Measurements from ENCODE around the gene CBLB.
"Not testable (repeated sequence)": the region's sequence is repeated elsewhere in the genome, so short reads cannot be mapped to it uniquely, and the experiment has no call there.

Gene CBLB

GRCh38 chr3:105747060-105747541, 121.7 kb downstream of the CBLB start:
- DNase-seq: no peak

DNA sequence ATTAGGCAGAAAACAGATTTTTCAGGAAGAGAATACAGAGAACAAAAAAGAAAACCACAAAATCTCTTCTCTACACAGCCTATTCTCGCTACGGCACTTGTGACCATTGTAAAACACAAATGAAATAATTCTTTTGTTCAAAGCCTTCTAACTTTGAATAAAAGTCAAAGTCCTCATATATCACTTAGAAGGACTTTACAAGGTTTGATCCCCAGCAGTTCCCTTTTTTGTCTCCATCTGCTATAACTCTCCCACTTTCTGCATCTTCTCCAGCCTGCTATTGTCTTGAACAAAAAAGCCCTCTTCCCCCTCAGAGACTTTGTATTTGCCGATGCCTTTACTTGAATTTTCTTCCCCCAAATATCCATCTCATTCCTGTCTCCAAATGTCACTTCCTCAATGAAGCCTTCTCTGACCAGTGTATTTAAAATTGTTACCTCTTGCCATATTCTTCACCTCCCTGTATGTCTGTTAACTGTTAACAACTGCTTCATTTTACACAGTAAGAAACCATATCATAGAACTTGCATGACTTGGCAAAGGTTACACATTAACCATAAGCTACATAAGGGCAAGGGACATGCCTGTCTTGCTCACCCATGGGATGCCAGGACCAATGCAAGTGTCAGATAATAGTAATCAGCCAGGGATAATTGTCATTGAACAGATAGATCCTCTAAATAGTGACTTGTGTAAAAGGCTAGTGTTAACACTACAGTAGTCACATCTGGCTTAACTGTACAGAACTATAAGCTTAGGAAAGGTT, 122.4 kb downstream of the CBLB start:
- no peak for DNase-seq

GRCh38 chr3:105745046-105745445, 123.8 kb downstream of the CBLB start:
- no peak for DNase-seq

DNA sequence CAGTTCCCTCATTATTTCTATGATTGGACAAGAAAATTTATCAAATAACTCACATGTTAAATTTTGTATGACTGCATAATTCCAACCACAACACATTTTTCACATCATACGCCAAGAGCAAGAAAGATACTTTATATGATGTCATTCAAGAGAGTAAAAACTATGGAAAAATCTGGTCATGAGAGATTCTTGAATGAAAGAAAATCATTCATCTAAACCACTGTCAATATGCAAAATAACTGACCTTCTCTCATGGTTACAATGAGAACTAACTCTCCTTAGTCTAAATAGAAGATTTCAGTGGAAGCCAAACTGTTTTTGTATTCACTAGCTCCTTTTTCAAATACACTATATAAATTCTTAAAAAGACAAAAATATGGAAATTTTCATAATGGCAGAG, 124.6 kb downstream of the CBLB start:
- DNase-seq: no peak

GRCh38 chr3:105733356-105733755, 135.5 kb downstream of the CBLB start:
- no peak for DNase-seq

- no peak for DNase-seq
Observed at GRCh38 chr3:105731686-105732085, 137.1 kb downstream of the CBLB start.

- DNase-seq: no peak
Observed at GRCh38 chr3:105730801-105731354, 137.9 kb downstream of the CBLB start.

DNA sequence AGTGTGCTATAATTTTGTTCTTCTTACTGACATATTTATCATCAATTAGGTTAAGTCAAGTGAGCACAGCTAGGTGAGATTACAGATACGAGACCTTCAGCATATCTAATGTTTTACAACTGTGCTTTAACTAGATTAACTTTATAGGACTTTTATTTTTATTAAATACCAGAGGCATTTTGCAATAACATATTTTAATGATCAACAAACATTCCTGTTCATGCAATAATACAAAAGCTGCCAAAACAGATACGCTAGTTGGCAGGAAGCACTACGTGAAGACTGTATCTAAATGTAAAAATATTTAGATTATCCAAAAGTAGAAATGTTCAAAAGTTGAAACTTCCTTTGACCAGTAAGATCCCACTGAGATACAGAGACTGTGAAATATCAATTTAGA, 139.1 kb downstream of the CBLB start:
- no peak for DNase-seq

- no peak for DNase-seq
Observed at GRCh38 chr3:105728771-105729312, 140.0 kb downstream of the CBLB start.

DNA sequence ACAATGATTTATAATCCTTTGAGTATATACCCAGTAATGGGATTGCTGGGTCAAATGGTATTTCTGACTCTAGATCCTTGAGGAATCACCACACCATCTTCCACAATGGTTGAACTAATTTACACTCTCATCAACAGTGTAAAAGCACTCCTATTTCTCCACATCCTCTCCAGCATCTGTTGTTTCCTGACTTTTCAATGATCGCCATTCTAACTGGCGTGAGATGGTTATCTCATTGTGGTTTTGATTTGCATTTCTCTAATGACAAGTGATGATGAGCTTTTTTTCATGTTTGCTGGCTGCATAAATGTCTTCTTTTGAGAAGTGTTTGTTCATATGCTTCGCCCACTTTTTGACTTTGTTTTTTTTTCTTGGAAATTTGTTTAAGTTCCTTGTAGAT, 141.8 kb downstream of the CBLB start:
- not testable (repeated sequence) for DNase-seq

- no peak for DNase-seq
Observed at GRCh38 chr3:105722943-105723556, 145.8 kb downstream of the CBLB start.

DNA sequence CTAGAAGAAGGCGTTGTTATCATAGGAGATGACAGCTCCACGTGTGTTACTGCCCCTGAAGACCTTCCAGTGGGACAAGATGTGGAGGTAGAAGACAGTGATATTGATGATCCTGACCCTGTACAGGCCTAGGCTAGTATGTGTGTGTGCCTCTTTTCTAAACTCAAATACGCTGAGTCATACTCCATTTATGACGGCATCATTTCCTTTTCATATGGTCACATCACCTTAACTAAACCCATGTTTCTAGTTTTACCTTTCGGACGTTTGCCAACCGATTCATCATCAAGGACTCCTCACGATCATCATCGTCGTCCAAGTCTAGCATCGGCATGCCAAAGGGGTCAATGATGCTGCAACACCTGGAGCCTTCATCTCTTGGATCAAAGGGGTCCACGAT, 149.0 kb downstream of the CBLB start:
- DNase-seq: no peak

GRCh38 chr3:105715372-105715771, 153.4 kb downstream of the CBLB start:
- DNase-seq: no peak

DNA sequence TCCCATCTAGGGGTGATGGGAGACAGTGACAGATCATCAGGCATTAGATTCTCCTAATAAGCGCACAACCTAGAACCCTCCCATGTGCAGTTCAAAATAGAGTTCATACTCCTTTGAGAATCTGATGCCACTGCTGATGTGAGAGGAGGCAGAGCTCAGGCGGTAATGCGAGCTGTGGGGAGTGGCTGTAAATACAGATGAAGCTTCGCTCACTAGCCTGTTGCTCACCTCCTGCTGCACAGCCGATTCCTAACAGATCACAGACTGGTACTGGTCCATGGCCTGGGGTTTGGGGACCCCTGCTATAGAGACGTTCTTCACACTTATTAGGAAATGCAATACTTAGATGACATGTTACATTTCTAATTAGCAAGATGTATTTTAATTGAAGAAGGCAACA, 154.4 kb downstream of the CBLB start:
- DNase-seq: no peak

- no peak for DNase-seq
Observed at GRCh38 chr3:105708980-105709379, 159.8 kb downstream of the CBLB start.

DNA sequence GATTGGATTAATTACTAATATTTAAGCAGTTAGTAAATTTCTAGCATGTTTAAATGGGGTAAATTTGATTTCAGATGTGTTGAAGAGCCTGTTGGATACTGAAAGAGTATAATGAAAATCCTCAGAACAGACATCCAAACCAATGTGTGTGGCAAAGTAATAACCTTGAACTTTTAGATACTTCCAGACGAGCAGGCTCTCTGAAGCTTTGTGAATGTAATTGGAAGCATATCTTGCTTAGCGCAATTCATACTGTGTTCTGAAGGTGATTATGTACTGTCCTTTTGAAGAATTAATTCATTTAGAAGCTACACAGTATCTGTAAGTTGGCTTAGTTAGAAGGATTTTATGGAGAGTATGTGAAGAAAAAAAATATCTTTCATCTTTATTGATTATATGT, 161.8 kb downstream of the CBLB start:
- DNase-seq: no peak

DNA sequence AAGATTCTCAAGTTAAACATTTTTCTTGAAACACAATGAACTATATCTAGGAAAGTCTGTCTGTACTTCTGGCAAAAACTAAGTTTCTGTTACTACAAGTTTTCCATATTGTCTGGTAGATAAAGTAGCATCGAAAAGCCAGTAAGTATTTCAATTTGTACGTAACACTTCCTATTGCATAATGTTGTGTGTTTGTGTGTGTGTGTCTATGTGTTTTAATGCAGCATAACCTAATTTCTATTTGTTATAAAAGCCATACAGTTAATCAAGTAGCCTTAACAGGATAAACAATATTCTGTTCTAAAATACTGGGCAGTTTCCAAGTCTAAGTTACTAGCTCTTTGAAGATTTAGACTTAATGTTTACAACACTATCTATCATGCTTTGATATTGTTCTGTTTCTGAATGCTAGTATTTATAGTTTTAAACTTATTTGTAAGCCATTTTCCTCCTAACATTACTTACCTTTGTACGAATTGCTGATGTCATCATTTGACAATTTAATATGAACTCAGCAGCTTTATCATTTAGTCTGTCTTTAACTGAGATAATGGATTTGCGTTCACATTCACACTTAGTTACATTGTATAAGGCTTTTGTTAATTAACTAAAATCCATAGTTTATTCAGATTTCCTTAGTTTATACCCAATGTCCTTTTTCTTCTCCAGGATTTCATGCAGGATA, 163.9 kb downstream of the CBLB start:
- DNase-seq: no peak

GRCh38 chr3:105700575-105700974, 168.2 kb downstream of the CBLB start:
- DNase-seq: no peak

DNA sequence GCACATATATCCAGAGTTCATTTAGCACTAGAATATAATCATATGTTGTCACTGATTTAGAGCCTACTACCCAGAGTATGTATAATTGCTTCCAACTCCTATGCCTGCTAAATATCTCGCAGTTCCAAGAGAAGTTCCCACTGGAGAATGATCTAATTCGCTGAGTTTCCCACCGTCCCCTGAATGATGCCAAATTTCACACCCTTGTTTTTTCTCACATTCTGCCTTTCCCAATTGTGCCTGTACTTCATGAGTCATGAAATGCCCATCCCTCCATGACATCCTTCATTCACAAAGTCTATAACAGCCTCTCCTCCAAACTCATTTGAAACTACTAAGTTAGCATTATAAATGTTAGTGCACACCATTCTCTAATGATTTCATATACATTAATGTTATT, 177.2 kb downstream of the CBLB start:
- no peak for DNase-seq

DNA sequence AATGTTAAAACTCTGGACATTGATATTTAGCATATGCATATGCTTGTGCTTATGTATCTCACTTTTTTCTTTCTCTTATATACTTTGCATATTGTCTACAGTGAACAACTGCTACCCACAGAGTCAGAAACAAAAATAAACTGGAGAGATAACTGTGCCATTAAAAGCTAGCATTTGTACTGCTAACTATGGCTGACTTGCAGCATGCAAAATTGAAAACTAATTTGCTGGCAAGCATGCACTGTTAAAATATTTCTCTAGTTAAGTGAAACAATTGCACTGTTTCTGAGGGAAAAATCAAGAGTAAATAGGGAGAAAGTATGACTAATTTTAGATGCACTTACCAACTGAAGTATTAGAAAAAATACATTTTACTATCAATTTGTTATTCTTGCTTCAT, 177.8 kb downstream of the CBLB start:
- no peak for DNase-seq

- DNase-seq: no peak
Observed at GRCh38 chr3:105688821-105689220, 180.0 kb downstream of the CBLB start.

DNA sequence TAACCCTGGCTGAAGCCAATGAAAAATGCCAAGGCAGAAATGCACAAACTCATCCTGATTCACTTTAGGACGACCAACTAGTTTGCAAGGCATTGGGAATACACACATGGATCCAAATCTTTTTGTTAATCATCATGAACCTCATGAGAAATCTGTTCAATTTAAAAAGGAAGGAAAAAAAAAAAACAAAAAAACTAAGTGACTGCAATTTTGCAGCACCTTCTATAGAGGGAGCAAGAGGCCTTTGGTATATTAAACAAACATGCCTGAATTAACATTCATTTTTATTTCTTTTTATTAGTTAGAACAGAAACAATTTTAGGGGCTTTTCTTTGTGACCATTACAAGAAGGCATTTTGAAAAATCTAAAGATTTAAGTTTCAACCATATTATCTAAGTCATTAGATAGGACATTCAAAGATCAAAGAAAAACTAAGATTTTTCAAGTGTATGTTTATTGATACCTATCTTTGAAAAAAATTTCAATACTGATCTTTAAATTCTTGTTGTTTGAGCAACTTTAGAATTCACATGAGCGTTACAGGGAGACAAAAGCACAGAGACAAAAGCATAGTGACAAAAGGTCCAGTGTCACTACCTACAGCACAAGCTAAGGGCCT, 182.4 kb downstream of the CBLB start:
- no peak for DNase-seq

- DNase-seq: no peak
Observed at GRCh38 chr3:105679951-105680350, 188.9 kb downstream of the CBLB start.

All from activated gamma-delta T cell (primary cell).